Activated CD4-positive, CD25-positive, alpha-beta regulatory T cell treated with anti-CD3 and anti-CD28 coated beads, Interleukin-2, amount 50 U/mL, for 24 hours (primary cell): ENCODE results near the gene LINGO3.
A peak's percentile ranks its signal among the peaks of the same experiment; 100 is the strongest.
"Not testable (repeated sequence)": the region's sequence is repeated elsewhere in the genome, so short reads cannot be mapped to it uniquely, and the experiment has no call there.

Experiments used
- ATAC-seq, 2 donors: fragments of 150-1000 bp; cut with Tn5 transposase; one replicate each; pipeline ENCODE4 v1.10.0; 2021; ENCODE audit warnings: mild to moderate bottlenecking in 1 of 2, moderate library complexity in 1 of 2

LINGO3 gene

GRCh38 chr19:2303211-2303798 lies 4.6 kb downstream of the LINGO3 start:
- ATAC-seq = no peak

- peak in 1 of 2 donors; percentile 25 for ATAC-seq
Measured at GRCh38 chr19:2302319-2303210, 5.4 kb downstream of the LINGO3 start.

GRCh38 chr19:2300533-2300932 lies 7.4 kb downstream of the LINGO3 start:
- no peak for ATAC-seq

- ATAC-seq = no peak
Measured at GRCh38 chr19:2296141-2296540, 11.8 kb downstream of the LINGO3 start.

GRCh38 chr19:2294687-2295335 lies 13.1 kb downstream of the LINGO3 start:
- no peak for ATAC-seq

- no peak for ATAC-seq
Measured at GRCh38 chr19:2291185-2291751, 16.7 kb downstream of the LINGO3 start.

GRCh38 chr19:2290441-2291184 lies 17.3 kb downstream of the LINGO3 start:
- ATAC-seq = peak; percentile 22 to 30

GRCh38 chr19:2289714-2290435 lies 18.1 kb downstream of the LINGO3 start:
- peak; percentile 54 to 71 for ATAC-seq

- peak in 1 of 2 donors; percentile 2 for ATAC-seq
Measured at GRCh38 chr19:2288818-2289713, 18.9 kb downstream of the LINGO3 start.

GRCh38 chr19:2288338-2288817 lies 19.6 kb downstream of the LINGO3 start:
- ATAC-seq = no peak

- ATAC-seq = no peak
Measured at GRCh38 chr19:2287585-2288337, 20.2 kb downstream of the LINGO3 start.

GRCh38 chr19:2286402-2287140 lies 21.4 kb downstream of the LINGO3 start:
- ATAC-seq = no peak

GRCh38 chr19:2283835-2284507 lies 24.0 kb downstream of the LINGO3 start:
- ATAC-seq = no peak

- no peak for ATAC-seq
Measured at GRCh38 chr19:2282862-2283237, 25.1 kb downstream of the LINGO3 start.

GRCh38 chr19:2282062-2282861 lies 25.7 kb downstream of the LINGO3 start, which contains the start of gene PEAK3:
Gene PEAK3, minus strand, starts transcription at chr19:2282175. Its CDS starts 1,244 bp downstream, at chr19:2280931.
- peak; percentile 14 to 46 for ATAC-seq

- not testable (repeated sequence) for ATAC-seq
Measured at GRCh38 chr19:2281265-2282061, 26.5 kb downstream of the LINGO3 start.
